ENCODE results near the gene NHEJ1. TPM values are rescaled to one million over a fixed set of nuclear protein-coding genes. Genes with fewer than 3 reads are reported as not detected.

The NHEJ1 gene
- total and polyA plus RNA-seq, 4 donors, result 6.8 to 9.8 (median 8.5) TPM

GRCh38 chr2:219123356-219124135, 37.1 kb downstream of the NHEJ1 start:
- DNase-seq (no peak), ATAC-seq (ENCODE audit: low FRiP score) (no peak)
- 93 to 94% methylated on average over 8 of the region's 8 CpGs for WGBS, 2 donors
- Histone ChIP-seq H3K27me3 (ENCODE audit: control insufficient read depth in 1 of 2, insufficient read depth in 2 of 2, low read length in 1 of 2) (no peaks in the 10 kb centered on the region), H3K4me3 (ENCODE audit: low read length in 2 of 2) (no peak overlapping the region), H3K27ac (ENCODE audit: low read depth in 1 of 2, low read length in 2 of 2) (no peak overlapping the region), H3K36me3 (ENCODE audit: control insufficient read depth in 1 of 2, insufficient read depth in 2 of 2, low read length in 1 of 2) (no peaks in the 10 kb centered on the region), H3K4me1 (ENCODE audit: control insufficient read depth in 1 of 2, insufficient read depth in 2 of 2, low read length in 2 of 2) (no peaks in the 10 kb centered on the region), H3K9me3 (ENCODE audit: control insufficient read depth, low read length) (no peaks in the 10 kb centered on the region)
- intact Hi-C loops (cut with DNase I), result loop anchor here in 1 of 2 donors (5.0 kb wide), 1 partner anchor 66 kb away; no protein-coding TSS in a partner anchor

- 92 to 93% methylated on average over 5 of the region's 5 CpGs for WGBS, 2 donors
- no peak overlapping the region for H3K4me3 ChIP-seq (ENCODE audit: low read length in 2 of 2)
- H3K9me3 ChIP-seq (ENCODE audit: control insufficient read depth, low read length), result no peaks in the 10 kb centered on the region
- H3K27me3 ChIP-seq (ENCODE audit: control insufficient read depth in 1 of 2, insufficient read depth in 2 of 2, low read length in 1 of 2), result no peaks in the 10 kb centered on the region
- intact Hi-C loops (cut with DNase I), result loop anchor here in 1 of 2 donors (5.0 kb wide), 1 partner anchor 65 kb away; no protein-coding TSS in a partner anchor
- DNase-seq (no peak), ATAC-seq (ENCODE audit: low FRiP score) (no peak)
- H3K36me3 ChIP-seq (ENCODE audit: control insufficient read depth in 1 of 2, insufficient read depth in 2 of 2, low read length in 1 of 2), result no peaks in the 10 kb centered on the region
- no peak overlapping the region for H3K27ac ChIP-seq (ENCODE audit: low read depth in 1 of 2, low read length in 2 of 2)
- H3K4me1 ChIP-seq (ENCODE audit: control insufficient read depth in 1 of 2, insufficient read depth in 2 of 2, low read length in 2 of 2), result no peaks in the 10 kb centered on the region
Measured at GRCh38 chr2:219122202-219122980, 38.2 kb downstream of the NHEJ1 start.

- DNase-seq, result no peak
- H3K9me3 ChIP-seq (ENCODE audit: control insufficient read depth, low read length), result no peaks in the 10 kb centered on the region
- no peaks in the 10 kb centered on the region for H3K4me1 ChIP-seq (ENCODE audit: control insufficient read depth in 1 of 2, insufficient read depth in 2 of 2, low read length in 2 of 2)
- intact Hi-C loops (cut with DNase I), result loop anchor here in 1 of 2 donors (5.0 kb wide), 1 partner anchor 63 kb away; no protein-coding TSS in a partner anchor
- H3K4me3 ChIP-seq (ENCODE audit: low read length in 2 of 2), result no peak overlapping the region
- H3K27ac ChIP-seq (ENCODE audit: low read depth in 1 of 2, low read length in 2 of 2), result no peak overlapping the region
- no peaks in the 10 kb centered on the region for H3K27me3 ChIP-seq (ENCODE audit: control insufficient read depth in 1 of 2, insufficient read depth in 2 of 2, low read length in 1 of 2)
- no peaks in the 10 kb centered on the region for H3K36me3 ChIP-seq (ENCODE audit: control insufficient read depth in 1 of 2, insufficient read depth in 2 of 2, low read length in 1 of 2)
- ATAC-seq (ENCODE audit: low FRiP score), result no peak
Measured at GRCh38 chr2:219120082-219120481, 40.5 kb downstream of the NHEJ1 start.

GRCh38 chr2:219119422-219120043, 41.1 kb downstream of the NHEJ1 start:
- intact Hi-C loops (cut with DNase I), result loop anchor here (5.0 kb wide), 2 partner anchors 47 to 62 kb away; no protein-coding TSS in a partner anchor
- DNase-seq (peak; percentile 68 to 85), ATAC-seq (ENCODE audit: low FRiP score) (no peak)
- no peak overlapping the region for H3K27ac ChIP-seq (ENCODE audit: low read depth in 1 of 2, low read length in 2 of 2)
- H3K27me3 ChIP-seq (ENCODE audit: control insufficient read depth in 1 of 2, insufficient read depth in 2 of 2, low read length in 1 of 2), result no peaks in the 10 kb centered on the region
- WGBS, 2 donors, result 53 to 54% methylated on average over 7 of the region's 7 CpGs
- H3K9me3 ChIP-seq (ENCODE audit: control insufficient read depth, low read length), result no peaks in the 10 kb centered on the region
- no peak overlapping the region for H3K4me3 ChIP-seq (ENCODE audit: low read length in 2 of 2)
- H3K36me3 ChIP-seq (ENCODE audit: control insufficient read depth in 1 of 2, insufficient read depth in 2 of 2, low read length in 1 of 2), result no peaks in the 10 kb centered on the region
- no peaks in the 10 kb centered on the region for H3K4me1 ChIP-seq (ENCODE audit: control insufficient read depth in 1 of 2, insufficient read depth in 2 of 2, low read length in 2 of 2)

GRCh38 chr2:219118504-219118903, 42.1 kb downstream of the NHEJ1 start:
- 43 to 48% methylated on average over 12 of the region's 12 CpGs for WGBS, 2 donors
- no peak overlapping the region for H3K27ac ChIP-seq (ENCODE audit: low read depth in 1 of 2, low read length in 2 of 2)
- no peaks in the 10 kb centered on the region for H3K27me3 ChIP-seq (ENCODE audit: control insufficient read depth in 1 of 2, insufficient read depth in 2 of 2, low read length in 1 of 2)
- no peak overlapping the region for H3K4me3 ChIP-seq (ENCODE audit: low read length in 2 of 2)
- DNase-seq (no peak), ATAC-seq (ENCODE audit: low FRiP score) (no peak)
- H3K4me1 ChIP-seq (ENCODE audit: control insufficient read depth in 1 of 2, insufficient read depth in 2 of 2, low read length in 2 of 2), result no peaks in the 10 kb centered on the region
- H3K9me3 ChIP-seq (ENCODE audit: control insufficient read depth, low read length), result no peaks in the 10 kb centered on the region
- no peaks in the 10 kb centered on the region for H3K36me3 ChIP-seq (ENCODE audit: control insufficient read depth in 1 of 2, insufficient read depth in 2 of 2, low read length in 1 of 2)
- intact Hi-C loops (cut with DNase I), result loop anchor here (5.0 kb wide), 2 partner anchors 46 to 61 kb away; no protein-coding TSS in a partner anchor

- no peaks in the 10 kb centered on the region for H3K4me1 ChIP-seq (ENCODE audit: control insufficient read depth in 1 of 2, insufficient read depth in 2 of 2, low read length in 2 of 2)
- H3K27ac ChIP-seq (ENCODE audit: low read depth in 1 of 2, low read length in 2 of 2), result no peak overlapping the region
- no peaks in the 10 kb centered on the region for H3K27me3 ChIP-seq (ENCODE audit: control insufficient read depth in 1 of 2, insufficient read depth in 2 of 2, low read length in 1 of 2)
- DNase-seq, result no peak
- ATAC-seq (ENCODE audit: low FRiP score), result no peak
- H3K36me3 ChIP-seq (ENCODE audit: control insufficient read depth in 1 of 2, insufficient read depth in 2 of 2, low read length in 1 of 2), result no peaks in the 10 kb centered on the region
- no peaks in the 10 kb centered on the region for H3K9me3 ChIP-seq (ENCODE audit: control insufficient read depth, low read length)
- H3K4me3 ChIP-seq (ENCODE audit: low read length in 2 of 2), result no peak overlapping the region
- intact Hi-C loops (cut with DNase I), result loop anchor here (5.0 kb wide), 2 partner anchors 45 to 60 kb away; no protein-coding TSS in a partner anchor
- 89 to 94% methylated on average over 8 of the region's 8 CpGs for WGBS, 2 donors
Measured at GRCh38 chr2:219116776-219117646, 43.6 kb downstream of the NHEJ1 start.

GRCh38 chr2:219112651-219113338, 47.8 kb downstream of the NHEJ1 start:
- DNase-seq (no peak), ATAC-seq (ENCODE audit: low FRiP score) (no peak)
- H3K27ac ChIP-seq (ENCODE audit: low read depth in 1 of 2, low read length in 2 of 2), result no peak overlapping the region
- H3K4me1 ChIP-seq (ENCODE audit: control insufficient read depth in 1 of 2, insufficient read depth in 2 of 2, low read length in 2 of 2), result no peaks in the 10 kb centered on the region
- no peaks in the 10 kb centered on the region for H3K36me3 ChIP-seq (ENCODE audit: control insufficient read depth in 1 of 2, insufficient read depth in 2 of 2, low read length in 1 of 2)
- intact Hi-C loops (cut with DNase I), result no loop called here
- H3K4me3 ChIP-seq (ENCODE audit: low read length in 2 of 2), result no peak overlapping the region
- H3K9me3 ChIP-seq (ENCODE audit: control insufficient read depth, low read length), result no peaks in the 10 kb centered on the region
- H3K27me3 ChIP-seq (ENCODE audit: control insufficient read depth in 1 of 2, insufficient read depth in 2 of 2, low read length in 1 of 2), result no peaks in the 10 kb centered on the region
- 88 to 92% methylated on average over 9 of the region's 9 CpGs for WGBS, 2 donors

Data from aorta (tissue), 5 donors.